ENCODE data around the gene KRTAP22-2.

The KRTAP22-2 gene

DNA sequence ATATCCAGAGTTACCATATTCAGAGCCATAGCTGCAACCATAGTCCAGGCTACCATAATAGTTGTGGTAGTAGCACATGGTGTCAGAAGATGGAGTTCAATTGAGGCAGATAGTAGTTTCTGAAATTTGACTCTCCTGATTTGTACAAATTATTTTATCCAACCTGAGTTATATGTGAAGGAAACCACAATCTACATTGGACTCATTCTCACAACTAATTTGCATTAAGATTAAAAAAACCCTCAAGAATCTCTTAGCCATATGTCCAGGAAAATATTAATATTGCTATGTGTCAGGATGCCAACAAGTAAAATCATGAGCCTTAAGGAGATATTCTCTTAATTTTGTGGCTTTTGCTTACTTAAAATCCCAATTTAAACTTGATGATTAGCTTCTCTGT, at the start of gene KRTAP22-2:
KRTAP22-2 (minus strand) TSS at position 101 of the 400 bp plus-strand sequence.
- no peak for DNase-seq

DNA sequence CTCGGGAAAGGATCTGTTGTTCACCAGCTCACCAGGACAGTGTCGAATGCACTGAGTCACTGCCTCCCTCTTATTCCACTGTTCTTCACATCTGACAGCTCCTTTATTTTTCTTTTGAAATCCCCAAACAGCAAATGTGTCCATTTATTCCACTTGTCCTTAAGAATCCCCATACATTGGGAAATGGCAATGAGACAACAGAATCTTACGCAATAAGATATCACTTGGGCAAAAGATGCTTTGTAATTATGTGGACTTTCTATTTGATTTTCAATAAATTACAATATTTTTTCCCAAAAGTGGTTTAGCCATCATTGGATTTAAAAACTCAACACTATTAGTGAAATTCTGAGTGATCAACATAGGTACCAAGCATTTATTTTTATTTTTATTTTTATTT, 48.5 kb upstream of the KRTAP22-2 start:
- no peak for DNase-seq

DNA sequence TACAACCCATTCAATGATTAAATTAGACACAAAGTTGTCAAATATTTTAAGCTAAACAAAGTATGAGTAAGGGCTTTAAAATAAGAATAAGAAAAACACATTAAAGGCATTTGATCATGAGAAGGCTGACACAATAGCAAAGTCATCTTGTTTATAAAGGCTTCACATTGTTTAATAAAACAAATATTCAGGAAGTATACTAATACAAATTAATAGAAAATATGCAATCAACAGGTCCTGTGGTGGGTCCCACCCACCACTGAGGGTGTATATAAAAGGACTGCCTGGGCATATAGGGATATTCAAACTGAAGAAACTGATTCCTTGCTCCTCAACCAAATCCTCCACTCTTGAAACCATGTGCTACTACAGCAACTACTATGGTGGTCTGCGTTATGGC, 44.7 kb upstream of the KRTAP22-2 start, which contains the start of gene KRTAP20-2:
KRTAP20-2 (plus strand) TSS at position 301 of the 400 bp plus-strand sequence; CDS start at position 359, 58 bp downstream.
- DNase-seq: no peak

GRCh38 chr21:30629200-30629599, 39.0 kb upstream of the KRTAP22-2 start:
- DNase-seq: no peak

DNA sequence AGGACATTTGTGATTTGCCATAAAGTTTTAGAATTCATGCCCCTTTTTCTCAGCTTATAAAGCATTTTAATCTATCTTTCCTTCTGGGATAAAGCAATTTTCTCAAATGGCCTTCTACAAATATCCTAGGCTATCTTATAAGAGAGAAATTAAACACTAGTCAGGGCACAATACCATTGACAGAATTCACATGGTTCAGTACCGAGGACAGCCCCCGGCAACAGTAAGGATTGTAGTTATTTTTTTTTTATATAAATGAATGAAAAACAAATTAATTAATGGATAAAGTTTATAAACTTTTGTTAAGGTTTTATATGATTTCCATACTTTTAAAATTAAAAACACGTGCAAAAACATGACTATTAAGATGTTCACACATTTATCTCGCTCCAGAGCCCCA, 37.9 kb upstream of the KRTAP22-2 start:
- DNase-seq: no peak

GRCh38 chr21:30625449-30626165, 35.4 kb upstream of the KRTAP22-2 start:
- no peak for DNase-seq

GRCh38 chr21:30623362-30623761, 33.2 kb upstream of the KRTAP22-2 start:
- DNase-seq: no peak

DNA sequence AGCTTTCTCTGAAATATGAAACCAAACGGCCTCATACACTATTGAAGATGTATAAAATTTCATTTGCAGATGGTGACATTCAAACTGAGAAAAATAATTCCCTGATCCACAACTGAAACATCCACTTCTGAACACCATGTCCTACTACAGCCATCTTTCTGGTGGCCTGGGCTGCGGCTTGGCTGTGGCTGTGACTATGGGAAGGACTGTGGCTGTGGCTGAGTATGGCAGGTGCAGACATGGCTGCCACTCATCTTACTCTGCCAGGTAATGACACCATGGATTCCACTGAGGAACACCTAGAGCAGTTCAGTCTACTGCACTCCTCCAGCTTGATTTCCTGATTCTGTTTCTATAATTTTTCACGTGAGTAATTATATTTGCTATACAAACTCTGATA, 30.3 kb upstream of the KRTAP22-2 start, which contains the start of gene KRTAP20-4:
KRTAP20-4 (plus strand) TSS at position 106 of the 400 bp plus-strand sequence.
- no peak for DNase-seq

DNA sequence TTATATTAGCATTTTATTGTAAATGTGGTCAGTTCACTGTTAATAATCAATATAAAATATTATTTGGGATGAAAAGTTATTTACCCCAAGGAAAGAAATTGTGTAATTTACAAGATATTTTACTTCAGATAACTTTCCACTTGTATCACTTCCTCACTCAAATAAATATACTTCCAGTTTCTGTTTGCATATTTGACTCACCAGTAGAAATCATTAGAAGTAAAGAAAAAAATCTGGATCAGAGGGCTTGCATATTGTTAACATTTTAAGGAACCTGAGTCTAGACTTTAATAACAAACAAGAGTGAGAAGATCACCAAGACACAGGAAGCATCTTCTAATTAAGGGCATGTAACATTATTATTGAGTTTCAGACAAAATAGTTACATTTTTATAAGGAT, 29.9 kb upstream of the KRTAP22-2 start:
- no peak for DNase-seq

GRCh38 chr21:30616125-30616524, 25.9 kb upstream of the KRTAP22-2 start, which contains the start of gene KRTAP20-1:
Gene KRTAP20-1 (plus strand): TSS chr21:30616425. CDS start chr21:30616455, 30 bp downstream.
- no peak for DNase-seq

DNA sequence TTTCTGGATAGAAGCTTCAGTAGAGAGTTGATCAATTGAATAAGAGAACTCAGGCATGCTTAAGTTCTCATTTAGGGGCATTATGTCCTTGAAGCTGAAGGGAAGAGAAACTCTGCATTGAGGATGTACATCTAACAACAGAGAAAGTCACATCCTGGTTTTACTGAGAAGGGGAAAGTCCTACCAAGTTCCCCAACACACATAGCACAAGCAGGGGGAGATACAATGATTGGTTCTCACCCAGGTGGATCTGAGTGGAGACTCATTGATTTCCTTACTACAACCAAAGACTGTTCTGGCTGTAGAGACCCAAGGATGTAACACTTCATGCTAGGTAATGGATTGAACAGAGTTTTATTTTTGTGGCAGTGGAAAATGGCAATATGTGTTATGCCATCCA, 25.0 kb upstream of the KRTAP22-2 start:
- no peak for DNase-seq

- no peak for DNase-seq
These were observed 23.6 kb upstream of the KRTAP22-2 start, which contains the start of gene KRTAP6-1 for GRCh38 chr21:30613836-30614235. Gene KRTAP6-1 (minus strand): TSS chr21:30613930. CDS start chr21:30613904, 26 bp downstream.

DNA sequence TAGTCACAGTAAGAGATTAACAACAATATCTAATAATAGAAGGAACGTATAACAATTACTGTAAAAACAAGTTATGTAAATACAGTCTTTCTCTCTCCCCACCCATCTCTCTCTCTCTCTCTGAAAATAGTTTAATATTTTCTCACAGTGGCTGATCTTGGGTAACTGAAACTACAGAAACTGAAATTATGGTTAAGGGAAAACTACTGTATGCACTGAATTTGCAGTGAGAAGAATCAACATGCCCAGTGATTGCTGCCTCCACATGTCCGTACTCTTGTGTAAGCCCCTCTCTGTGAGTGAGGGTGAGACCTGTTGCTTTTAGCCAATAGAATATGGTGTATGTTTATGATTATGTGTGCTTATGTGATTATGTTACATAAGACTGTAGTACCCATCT, 21.9 kb upstream of the KRTAP22-2 start:
- DNase-seq: no peak

DNA sequence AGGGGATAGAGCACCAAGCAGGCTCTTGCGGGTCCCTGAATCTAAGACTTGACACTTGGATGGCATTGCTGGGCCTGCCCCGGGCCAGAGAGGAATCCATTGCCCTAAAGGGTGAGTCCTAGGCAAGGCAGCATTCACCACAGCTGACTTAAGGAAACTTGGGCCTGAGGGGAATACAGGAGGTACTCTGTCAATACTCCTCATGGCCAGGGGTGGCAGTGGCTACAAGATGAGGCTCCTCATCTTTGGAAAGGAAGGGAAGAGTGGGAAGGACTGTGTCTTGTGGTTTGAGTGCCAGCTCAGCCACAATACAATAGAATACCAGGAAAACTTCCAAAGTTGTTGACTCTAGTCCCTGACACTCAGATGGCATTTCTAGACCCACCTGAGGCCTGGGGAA, 15.8 kb upstream of the KRTAP22-2 start:
- no peak for DNase-seq

DNA sequence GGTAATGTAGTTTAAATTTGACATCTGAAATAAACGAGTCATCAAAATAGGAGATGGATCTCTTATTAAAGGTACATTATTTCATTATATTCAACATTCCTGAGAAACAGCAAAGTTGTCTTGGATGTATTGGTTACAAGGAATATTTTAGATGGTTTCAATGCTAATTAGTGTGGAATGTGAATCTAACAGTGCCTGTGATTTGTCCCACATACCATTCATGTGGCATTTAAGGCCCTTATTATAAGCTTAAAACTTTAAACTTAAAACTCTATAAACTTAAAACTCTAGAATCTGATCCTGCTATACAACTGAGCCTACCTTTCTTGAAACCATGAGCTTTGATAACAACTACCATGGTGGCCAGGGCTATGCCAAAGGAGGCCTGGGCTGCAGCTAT, 10.6 kb upstream of the KRTAP22-2 start, which contains the start of gene KRTAP22-1:
KRTAP22-1 (plus strand) TSS at position 301 of the 400 bp plus-strand sequence.
- no peak for DNase-seq

DNA sequence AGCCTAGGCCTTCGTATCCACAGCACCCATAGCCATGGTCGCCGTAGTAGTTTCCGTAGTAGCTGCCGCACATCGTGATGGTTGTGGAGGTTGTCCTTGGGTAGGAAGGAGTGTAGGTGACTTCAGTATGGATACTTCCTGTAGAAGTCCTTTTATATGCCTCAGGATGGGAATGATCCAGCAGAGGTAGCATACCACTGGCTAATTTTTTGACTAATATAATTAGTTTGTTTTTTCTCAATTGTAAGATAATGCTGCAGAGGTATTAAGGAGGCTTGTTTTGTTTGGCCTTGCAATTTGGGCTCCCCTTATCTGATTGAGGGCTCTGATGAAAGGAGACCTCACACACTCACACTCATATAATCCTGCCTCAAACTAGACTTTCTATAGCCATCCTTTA, 8.6 kb upstream of the KRTAP22-2 start, which contains the start of gene KRTAP6-2:
KRTAP6-2 (minus strand) TSS at position 101 of the 400 bp plus-strand sequence; CDS start at position 73, 28 bp downstream.
- DNase-seq: no peak

DNA sequence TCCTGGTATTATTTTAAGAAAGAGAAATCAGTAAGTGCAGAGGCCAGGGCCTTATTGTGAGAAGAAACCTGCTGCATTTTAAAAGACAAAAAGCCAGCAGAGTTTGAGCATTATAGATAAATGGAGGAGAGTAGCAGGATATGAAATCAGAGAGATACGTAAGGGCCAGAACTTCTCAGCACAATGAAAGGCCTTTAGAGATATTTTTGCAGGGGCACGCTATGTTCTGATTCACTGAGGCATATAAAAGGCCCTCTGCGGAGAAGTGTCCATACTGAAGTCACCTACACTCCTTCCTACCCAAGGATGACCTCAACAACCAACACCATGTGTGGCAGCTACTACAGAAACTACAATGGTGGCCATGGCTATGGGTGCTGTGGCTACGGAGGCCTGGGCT, 1.9 kb upstream of the KRTAP22-2 start, which contains the start of gene KRTAP6-3:
KRTAP6-3 (plus strand) TSS at position 301 of the 400 bp plus-strand sequence; CDS start at position 307, 6 bp downstream.
- DNase-seq: no peak

DNA sequence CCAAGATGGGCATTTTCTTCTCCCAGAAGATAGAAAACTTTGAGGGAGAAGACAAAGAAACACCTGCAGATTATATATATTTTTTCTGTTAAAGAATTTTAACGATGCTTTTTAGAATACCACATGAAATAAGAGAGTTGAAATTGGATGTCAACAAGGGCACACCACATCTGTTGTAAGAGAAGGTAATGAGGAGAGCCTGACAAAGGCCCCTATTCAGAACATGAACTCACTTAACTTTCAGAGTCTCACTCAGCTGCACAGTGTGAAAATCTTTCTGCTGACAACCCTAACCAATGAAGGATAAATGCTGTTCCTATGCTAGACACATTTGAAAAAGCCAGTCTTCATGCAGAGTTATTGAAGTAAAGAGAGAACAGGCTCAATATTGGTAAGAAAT, 7.3 kb downstream of the KRTAP22-2 start:
- no peak for DNase-seq

GRCh38 chr21:30580132-30580531, 10.1 kb downstream of the KRTAP22-2 start:
- no peak for DNase-seq

GRCh38 chr21:30579346-30579745, 10.9 kb downstream of the KRTAP22-2 start:
- DNase-seq: no peak

DNA sequence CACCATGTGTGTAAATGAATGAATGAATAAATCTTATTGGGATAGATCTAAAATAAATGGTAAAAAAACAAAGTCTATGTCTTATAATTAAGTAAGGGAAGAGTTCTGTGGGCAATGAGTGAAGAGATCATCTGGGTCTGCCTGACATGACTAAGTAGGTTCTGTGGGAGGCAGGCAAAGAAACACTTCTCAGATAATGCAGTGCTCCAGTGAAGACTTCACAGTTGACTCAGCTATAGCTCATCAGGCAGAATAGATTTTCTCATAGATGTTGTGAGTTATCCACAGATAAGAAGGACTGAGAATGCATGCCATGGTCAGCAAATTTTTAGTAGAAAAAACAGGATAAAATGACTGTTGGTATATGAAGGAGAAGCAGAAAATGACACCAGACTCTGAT, 12.4 kb downstream of the KRTAP22-2 start:
- no peak for DNase-seq

DNA sequence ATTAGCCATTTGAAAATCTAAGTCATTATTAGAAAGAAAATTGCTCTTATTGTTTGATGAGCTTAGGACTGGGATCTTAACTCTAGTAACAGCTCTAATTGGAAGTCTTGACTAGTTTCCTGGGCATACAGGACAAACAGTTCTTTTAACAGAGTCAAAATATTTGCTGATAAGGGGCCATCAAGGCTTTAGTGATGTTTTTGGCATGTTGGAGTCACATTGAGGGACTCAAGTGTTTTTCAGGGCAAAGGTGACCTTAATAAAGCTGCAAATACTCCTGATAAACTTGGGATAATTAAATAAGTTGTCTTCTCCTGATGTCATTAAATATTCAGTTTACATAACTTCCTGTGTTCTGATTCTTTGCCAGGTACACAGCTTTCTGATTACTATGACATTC, 22.6 kb downstream of the KRTAP22-2 start:
- no peak for DNase-seq

- no peak for DNase-seq
These were observed 26.6 kb downstream of the KRTAP22-2 start for GRCh38 chr21:30563630-30564029.

DNA sequence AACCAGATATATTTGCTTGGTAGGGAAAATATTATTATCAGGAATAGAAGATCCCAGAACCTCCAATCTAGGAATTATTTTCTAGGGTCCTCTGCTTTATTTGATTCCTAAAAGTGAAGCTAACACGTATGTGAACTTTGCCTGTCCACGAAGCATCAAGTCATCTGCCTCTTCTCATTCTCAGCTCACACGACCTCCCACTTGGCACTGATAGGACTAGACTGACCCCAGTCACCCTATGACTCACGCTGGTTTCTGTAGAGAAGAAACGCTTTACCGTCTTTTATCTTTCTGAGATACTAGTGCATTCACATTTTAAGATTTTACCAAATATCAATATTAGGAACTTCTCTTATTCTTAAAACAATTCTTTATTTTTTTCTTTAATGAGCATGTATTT, 27.1 kb downstream of the KRTAP22-2 start:
- no peak for DNase-seq
